ENCODE results near the gene SCCPDH. TPM values are rescaled to one million over a fixed set of nuclear protein-coding genes. Genes with fewer than 3 reads are reported as not detected.

SCCPDH gene
- total RNA-seq, 1 experiment from 2014 or later: 42.3 TPM

GRCh38 chr1:246779561-246780175, 55.5 kb downstream of the SCCPDH start:
- DNase-seq: no peak
- H3K9ac ChIP-seq (ENCODE audit: low read length): no peak overlapping the region
- no peaks in the 10 kb centered on the region for H4K20me1 ChIP-seq (ENCODE audit: insufficient read depth, low read depth, low read length)
- no peaks in the 10 kb centered on the region for H3K79me2 ChIP-seq (ENCODE audit: low read length)
- no peak overlapping the region for H3K4me2 ChIP-seq (ENCODE audit: low read depth, low read length, poor library complexity, severe bottlenecking)
- no peaks in the 10 kb centered on the region for H3K9me3 ChIP-seq (ENCODE audit: low read length)
- H3K4me1 ChIP-seq (ENCODE audit: low read length): no peaks in the 10 kb centered on the region
- no peak overlapping the region for H3K27ac ChIP-seq (ENCODE audit: low read length)
- no peak overlapping the region for H3K4me3 ChIP-seq (ENCODE audit: low read length)
- H3K27me3 ChIP-seq (ENCODE audit: low read length): no peaks in the 10 kb centered on the region
- no peaks in the 10 kb centered on the region for H3K9me2 ChIP-seq (replicated peaks; ENCODE audit: insufficient read depth, low read length)
- H3K36me3 ChIP-seq (ENCODE audit: insufficient read depth, low read length): no peaks in the 10 kb centered on the region
- no peak overlapping the region for H2AFZ ChIP-seq (ENCODE audit: low read length)

- H3K9me3 ChIP-seq (ENCODE audit: low read length): no peaks in the 10 kb centered on the region
- H3K9ac ChIP-seq (ENCODE audit: low read length): no peak overlapping the region
- no peak overlapping the region for H3K4me2 ChIP-seq (ENCODE audit: low read depth, low read length, poor library complexity, severe bottlenecking)
- H3K9me2 ChIP-seq (replicated peaks; ENCODE audit: insufficient read depth, low read length): no peaks in the 10 kb centered on the region
- no peak overlapping the region for H3K4me3 ChIP-seq (ENCODE audit: low read length)
- H3K4me1 ChIP-seq (ENCODE audit: low read length): no peaks in the 10 kb centered on the region
- no peaks in the 10 kb centered on the region for H3K36me3 ChIP-seq (ENCODE audit: insufficient read depth, low read length)
- H3K27ac ChIP-seq (ENCODE audit: low read length): no peak overlapping the region
- no peaks in the 10 kb centered on the region for H3K79me2 ChIP-seq (ENCODE audit: low read length)
- H3K27me3 ChIP-seq (ENCODE audit: low read length): no peaks in the 10 kb centered on the region
- H2AFZ ChIP-seq (ENCODE audit: low read length): no peak overlapping the region
- H4K20me1 ChIP-seq (ENCODE audit: insufficient read depth, low read depth, low read length): no peaks in the 10 kb centered on the region
- DNase-seq: no peak
Measured at GRCh38 chr1:246780264-246780663, 56.1 kb downstream of the SCCPDH start.

DNA sequence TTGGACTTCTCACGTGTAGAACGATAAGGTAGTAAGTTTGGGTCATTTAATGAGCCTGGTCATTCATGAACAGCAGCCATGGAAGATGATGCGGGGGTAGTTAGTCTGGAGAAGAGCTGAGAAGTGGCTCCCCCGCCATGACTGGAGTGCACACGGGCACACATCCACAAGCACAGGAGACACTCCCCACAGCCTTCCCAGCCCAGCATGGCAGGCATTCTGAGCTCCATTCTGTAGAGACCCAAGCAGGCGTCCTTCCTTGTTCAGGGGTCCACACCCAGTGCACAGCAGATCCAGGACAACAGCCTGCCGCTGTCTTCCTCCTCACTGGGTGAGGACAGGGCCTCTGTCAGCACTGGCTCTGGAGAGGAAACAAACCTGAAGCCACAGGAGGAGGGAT, 57.0 kb downstream of the SCCPDH start:
- no peak overlapping the region for H2AFZ ChIP-seq (ENCODE audit: low read length)

DNA sequence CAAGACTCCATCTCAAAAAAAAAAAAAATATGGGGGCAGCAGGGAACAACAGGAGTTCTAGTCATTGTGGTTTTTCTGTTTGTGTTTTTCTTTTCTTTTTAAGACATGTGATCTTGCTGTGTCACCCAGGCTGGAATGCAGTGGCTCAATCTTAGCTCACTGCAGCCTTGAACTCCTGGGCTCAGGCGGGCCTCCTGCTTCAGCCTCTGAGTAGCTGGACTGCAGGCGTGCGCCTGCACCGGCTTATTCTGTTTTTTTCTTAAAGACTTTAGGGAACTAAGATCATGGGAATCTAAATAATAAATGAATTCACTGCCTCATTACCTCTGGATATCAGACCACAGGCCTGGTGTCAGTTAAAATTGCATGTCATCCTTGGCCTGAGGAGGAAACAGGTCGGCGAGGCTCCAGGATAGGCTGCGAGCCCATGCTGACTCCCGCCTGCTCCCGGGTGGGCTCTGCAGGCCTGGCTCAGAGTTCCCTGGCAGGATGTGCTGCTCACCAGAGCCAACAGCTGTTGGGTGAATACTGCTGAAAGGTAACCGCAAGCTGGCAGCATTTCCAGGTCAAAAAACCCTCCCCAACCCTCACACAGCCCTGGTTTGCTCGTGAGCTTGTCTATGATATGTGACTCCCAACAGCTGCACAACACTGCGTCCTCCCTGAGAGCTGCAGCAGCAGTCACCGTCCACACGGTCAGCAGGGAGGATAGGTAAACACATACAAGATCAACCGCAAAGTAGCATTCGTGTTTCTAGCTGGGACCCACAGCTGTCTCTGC, 58.1 kb downstream of the SCCPDH start:
- Histone ChIP-seq H3K27ac (ENCODE audit: low read length) (no peak overlapping the region), H3K79me2 (ENCODE audit: low read length) (no peaks in the 10 kb centered on the region), H3K4me2 (ENCODE audit: low read depth, low read length, poor library complexity, severe bottlenecking) (no peak overlapping the region), H2AFZ (ENCODE audit: low read length) (no peak overlapping the region), H3K27me3 (ENCODE audit: low read length) (no peaks in the 10 kb centered on the region), H3K4me1 (ENCODE audit: low read length) (no peaks in the 10 kb centered on the region), H3K9ac (ENCODE audit: low read length) (no peak overlapping the region), H4K20me1 (ENCODE audit: insufficient read depth, low read depth, low read length) (no peaks in the 10 kb centered on the region), H3K9me2 (replicated peaks; ENCODE audit: insufficient read depth, low read length) (no peaks in the 10 kb centered on the region), H3K4me3 (ENCODE audit: low read length) (no peak overlapping the region), H3K9me3 (ENCODE audit: low read length) (no peaks in the 10 kb centered on the region), H3K36me3 (ENCODE audit: insufficient read depth, low read length) (no peaks in the 10 kb centered on the region)
- DNase-seq: no peak

More for the DNA sequence above, 57.0 kb downstream of the SCCPDH start:
- H4K20me1 ChIP-seq (ENCODE audit: insufficient read depth, low read depth, low read length): no peaks in the 10 kb centered on the region
- no peak for DNase-seq
- no peaks in the 10 kb centered on the region for H3K9me2 ChIP-seq (replicated peaks; ENCODE audit: insufficient read depth, low read length)
- H3K9ac ChIP-seq (ENCODE audit: low read length): no peak overlapping the region
- H3K4me1 ChIP-seq (ENCODE audit: low read length): no peaks in the 10 kb centered on the region
- H3K9me3 ChIP-seq (ENCODE audit: low read length): no peaks in the 10 kb centered on the region
- H3K36me3 ChIP-seq (ENCODE audit: insufficient read depth, low read length): no peaks in the 10 kb centered on the region
- H3K27ac ChIP-seq (ENCODE audit: low read length): no peak overlapping the region
- H3K27me3 ChIP-seq (ENCODE audit: low read length): no peaks in the 10 kb centered on the region
- no peak overlapping the region for H3K4me3 ChIP-seq (ENCODE audit: low read length)
- H3K79me2 ChIP-seq (ENCODE audit: low read length): no peaks in the 10 kb centered on the region
- H3K4me2 ChIP-seq (ENCODE audit: low read depth, low read length, poor library complexity, severe bottlenecking): no peak overlapping the region

GRCh38 chr1:246784621-246785493, 60.6 kb downstream of the SCCPDH start:
- Histone ChIP-seq H4K20me1 (ENCODE audit: insufficient read depth, low read depth, low read length) (no peaks in the 10 kb centered on the region), H3K9me3 (ENCODE audit: low read length) (no peaks in the 10 kb centered on the region), H3K4me2 (ENCODE audit: low read depth, low read length, poor library complexity, severe bottlenecking) (no peak overlapping the region), H3K4me3 (ENCODE audit: low read length) (no peak overlapping the region), H3K79me2 (ENCODE audit: low read length) (no peaks in the 10 kb centered on the region), H3K36me3 (ENCODE audit: insufficient read depth, low read length) (no peaks in the 10 kb centered on the region), H3K9me2 (replicated peaks; ENCODE audit: insufficient read depth, low read length) (no peaks in the 10 kb centered on the region), H3K9ac (ENCODE audit: low read length) (no peak overlapping the region), H3K4me1 (ENCODE audit: low read length) (no peaks in the 10 kb centered on the region), H3K27me3 (ENCODE audit: low read length) (no peaks in the 10 kb centered on the region), H2AFZ (ENCODE audit: low read length) (no peak overlapping the region), H3K27ac (ENCODE audit: low read length) (no peak overlapping the region)
- DNase-seq: no peak

DNA sequence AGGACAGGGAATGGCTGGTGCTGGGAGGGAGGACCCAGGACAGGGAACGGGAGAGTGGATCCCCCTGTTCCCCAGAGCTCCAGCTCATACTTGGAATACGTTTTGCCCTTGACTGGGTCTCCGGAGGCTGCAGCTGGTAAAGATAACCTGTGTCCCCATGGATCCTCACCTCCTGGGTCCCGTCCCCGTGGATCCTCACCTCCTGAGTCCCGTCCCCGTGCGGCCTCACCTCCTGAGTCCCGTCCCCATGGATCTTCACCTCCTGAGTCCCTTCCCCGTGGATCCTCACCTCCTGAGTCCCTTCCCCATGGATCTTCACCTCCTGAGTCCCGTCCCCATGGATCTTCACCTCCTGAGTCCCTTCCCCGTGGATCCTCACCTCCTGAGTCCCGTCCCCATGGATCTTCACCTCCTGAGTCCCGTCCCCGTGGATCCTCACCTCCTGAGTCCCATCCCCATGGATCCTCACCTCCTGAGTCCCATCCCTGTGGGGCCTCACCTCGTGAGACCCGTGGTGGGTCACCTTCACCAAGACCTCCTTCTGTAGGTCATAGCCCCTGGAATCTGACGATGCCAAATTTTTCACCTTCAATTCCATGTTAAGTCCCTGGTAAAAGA, 61.4 kb downstream of the SCCPDH start:
- H3K27ac ChIP-seq (ENCODE audit: low read length): no peak overlapping the region
- no peak overlapping the region for H3K9ac ChIP-seq (ENCODE audit: low read length)
- no peak overlapping the region for H3K4me2 ChIP-seq (ENCODE audit: low read depth, low read length, poor library complexity, severe bottlenecking)
- H3K27me3 ChIP-seq (ENCODE audit: low read length): no peaks in the 10 kb centered on the region
- no peak overlapping the region for H3K4me3 ChIP-seq (ENCODE audit: low read length)
- H3K9me2 ChIP-seq (replicated peaks; ENCODE audit: insufficient read depth, low read length): no peaks in the 10 kb centered on the region
- no peaks in the 10 kb centered on the region for H3K79me2 ChIP-seq (ENCODE audit: low read length)
- H3K4me1 ChIP-seq (ENCODE audit: low read length): no peaks in the 10 kb centered on the region
- no peaks in the 10 kb centered on the region for H4K20me1 ChIP-seq (ENCODE audit: insufficient read depth, low read depth, low read length)
- no peak overlapping the region for H2AFZ ChIP-seq (ENCODE audit: low read length)
- no peak for DNase-seq
- H3K9me3 ChIP-seq (ENCODE audit: low read length): no peaks in the 10 kb centered on the region
- no peaks in the 10 kb centered on the region for H3K36me3 ChIP-seq (ENCODE audit: insufficient read depth, low read length)

- no peaks in the 10 kb centered on the region for H3K27me3 ChIP-seq (ENCODE audit: low read length)
- H3K79me2 ChIP-seq (ENCODE audit: low read length): no peaks in the 10 kb centered on the region
Measured at GRCh38 chr1:246786606-246787238, 62.5 kb downstream of the SCCPDH start.

More at GRCh38 chr1:246786606-246787238, 62.5 kb downstream of the SCCPDH start:
- no peaks in the 10 kb centered on the region for H4K20me1 ChIP-seq (ENCODE audit: insufficient read depth, low read depth, low read length)
- no peaks in the 10 kb centered on the region for H3K36me3 ChIP-seq (ENCODE audit: insufficient read depth, low read length)
- no peak overlapping the region for H3K4me2 ChIP-seq (ENCODE audit: low read depth, low read length, poor library complexity, severe bottlenecking)
- no peak for DNase-seq
- H3K9ac ChIP-seq (ENCODE audit: low read length): no peak overlapping the region
- no peak overlapping the region for H2AFZ ChIP-seq (ENCODE audit: low read length)
- no peak overlapping the region for H3K4me3 ChIP-seq (ENCODE audit: low read length)
- H3K9me2 ChIP-seq (replicated peaks; ENCODE audit: insufficient read depth, low read length): no peaks in the 10 kb centered on the region
- H3K4me1 ChIP-seq (ENCODE audit: low read length): no peaks in the 10 kb centered on the region
- no peak overlapping the region for H3K27ac ChIP-seq (ENCODE audit: low read length)
- no peaks in the 10 kb centered on the region for H3K9me3 ChIP-seq (ENCODE audit: low read length)
